Kidney epithelial cell (primary cell): ENCODE results near the gene AKNA. TPM values are rescaled to one million over a fixed set of nuclear protein-coding genes. Genes with fewer than 3 reads are reported as not detected.

Source experiments
- DNase-seq: peaks from one replicate; pipeline ENCODE4 v3.0.0-alpha.2; 2010; ENCODE audit warnings: low read depth
- H3K27me3 ChIP-seq: 2 replicates; pipeline ENCODE4 v1.6.0; 2011; ENCODE audit warnings: low read length; ENCODE audit not compliant: control insufficient read depth, insufficient read depth
- H3K36me3 ChIP-seq: 2 replicates; pipeline ENCODE4 v1.5.1; 2011; ENCODE audit warnings: low read length; ENCODE audit not compliant: control insufficient read depth, insufficient read depth
- H3K4me3 ChIP-seq: 2 replicates; pipeline ENCODE4 v1.5.1; 2011; ENCODE audit warnings: low read depth, mild to moderate bottlenecking, control low read depth, low read length
- CTCF ChIP-seq: IDR thresholded peaks from 2 replicates; pipeline ENCODE4 v1.5.1; 2011; ENCODE audit warnings: mild to moderate bottlenecking, moderate library complexity, low read length, control low read depth, inconsistent platforms; ENCODE audit not compliant: insufficient read depth, poor library complexity, severe bottlenecking
- total RNA-seq: library from RNA; depleted of rRNA; stranded (reverse); fragments of >200 nt; gene quantifications from 2 replicates; pipeline ENCODE4 v1.2.3, GENCODE V29; 2015

AKNA gene
- total RNA-seq, 1 donor from 2014 or later, result 34.6 TPM

- no peak for TF ChIP-seq CTCF
- Histone ChIP-seq H3K27me3 (no peaks in the 10 kb centered on the region), H3K36me3 (peaks cover 3% of the 10 kb centered on the region), H3K4me3 (no peak overlapping the region)
- DNase-seq, result no peak
Measured at GRCh38 chr9:114367772-114368569, 19.8 kb downstream of the AKNA start.

GRCh38 chr9:114367366-114367765, 20.4 kb downstream of the AKNA start:
- no peak overlapping the region for H3K4me3 ChIP-seq
- H3K36me3 ChIP-seq, result peaks cover 3% of the 10 kb centered on the region
- no peak for TF ChIP-seq CTCF
- DNase-seq, result no peak
- H3K27me3 ChIP-seq, result no peaks in the 10 kb centered on the region

GRCh38 chr9:114366334-114367128, 21.3 kb downstream of the AKNA start:
- DNase-seq, result peak; percentile 93
- Histone ChIP-seq H3K27me3 (no peaks in the 10 kb centered on the region), H3K4me3 (no peak overlapping the region), H3K36me3 (peaks cover 3% of the 10 kb centered on the region)
- TF ChIP-seq CTCF, result no peak

GRCh38 chr9:114365194-114365593, 22.6 kb downstream of the AKNA start:
- DNase-seq, result no peak
- peaks cover 6% of the 10 kb centered on the region for H3K36me3 ChIP-seq
- TF ChIP-seq CTCF, result no peak
- no peak overlapping the region for H3K4me3 ChIP-seq
- no peaks in the 10 kb centered on the region for H3K27me3 ChIP-seq

GRCh38 chr9:114364134-114365041, 23.4 kb downstream of the AKNA start:
- Histone ChIP-seq H3K4me3 (no peak overlapping the region), H3K27me3 (no peaks in the 10 kb centered on the region), H3K36me3 (peaks cover 8% of the 10 kb centered on the region)
- DNase-seq, result peak; percentile 98
- no peak for TF ChIP-seq CTCF
